T47D (cell line): ENCODE results near the gene RTKN.
"Not testable (repeated sequence)": the region's sequence is repeated elsewhere in the genome, so short reads cannot be mapped to it uniquely, and the experiment has no call there.

Source experiments
- DNase-seq, 2 experiments: peaks; one replicate each; pipeline versions ENCODE4 v3.0.0 to v3.0.0-alpha.2; 2011 to 2012; ENCODE audit warnings: low read depth in 1 of 2, low spot score in 1 of 2
- JUND ChIP-seq: IDR thresholded peaks from 2 replicates; pipeline ENCODE4 v1.6.1; 2012; ENCODE audit warnings: low read depth
- in situ Hi-C: cut with HindIII; loops from 2 replicates; pipeline ENCODE4 v1.10.0; 2016; ENCODE audit warnings: low sequenced_read_pairs, low pct_unique_long_range_greater_than_20kb

Gene RTKN

DNA sequence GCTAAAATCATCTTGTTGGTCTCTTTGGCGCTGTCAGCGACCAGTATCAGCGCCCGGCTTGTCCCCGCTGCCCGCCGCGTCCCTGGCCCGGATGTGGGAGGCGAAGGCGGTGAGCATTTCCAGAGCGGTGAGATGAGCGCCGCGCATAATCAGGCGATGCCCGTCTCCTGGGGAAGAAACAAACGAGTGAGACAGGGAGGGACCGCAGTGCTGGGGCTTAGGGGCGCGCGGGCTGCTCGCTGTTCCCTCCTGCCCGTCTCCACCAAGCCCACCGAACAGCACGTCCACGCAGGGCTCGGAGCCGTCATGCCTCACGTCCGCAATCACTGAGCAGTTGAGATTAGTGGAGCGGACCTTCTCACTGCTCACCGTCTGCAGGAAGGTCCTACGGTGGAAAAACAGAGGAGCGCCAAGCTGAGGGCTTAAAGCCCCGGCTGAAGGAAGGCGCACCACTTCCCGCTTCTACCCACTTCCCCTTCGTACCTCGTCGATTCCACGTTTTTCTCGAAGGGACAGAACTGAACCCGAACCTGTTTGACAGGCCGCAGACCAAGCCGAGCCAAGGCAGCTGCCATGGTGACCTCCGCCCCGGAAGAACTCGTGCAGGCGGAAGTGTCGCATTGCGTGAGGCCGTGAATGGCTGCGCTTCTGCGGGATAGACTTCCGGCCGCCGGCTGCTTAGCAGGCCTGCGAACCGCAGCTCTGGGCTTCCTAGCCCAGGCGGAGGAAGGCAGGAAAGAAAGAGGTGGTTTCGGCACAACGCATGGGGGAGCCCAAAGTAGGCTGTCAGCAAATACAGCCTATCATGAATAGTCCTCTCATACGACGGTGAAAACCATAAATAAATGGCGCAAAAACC is 30.6 kb upstream of the RTKN start, which contains the start of gene MRPL53:
TSS of gene MRPL53 (minus strand) at position 595 of the 859 bp plus-strand sequence. CDS start at position 575, 20 bp downstream.
- in situ Hi-C loops = no loop called here
- DNase-seq = peak; percentile 21 to 96
- peak; percentile 36; the same call in 1 of the 2 replicates for TF ChIP-seq JUND

DNA sequence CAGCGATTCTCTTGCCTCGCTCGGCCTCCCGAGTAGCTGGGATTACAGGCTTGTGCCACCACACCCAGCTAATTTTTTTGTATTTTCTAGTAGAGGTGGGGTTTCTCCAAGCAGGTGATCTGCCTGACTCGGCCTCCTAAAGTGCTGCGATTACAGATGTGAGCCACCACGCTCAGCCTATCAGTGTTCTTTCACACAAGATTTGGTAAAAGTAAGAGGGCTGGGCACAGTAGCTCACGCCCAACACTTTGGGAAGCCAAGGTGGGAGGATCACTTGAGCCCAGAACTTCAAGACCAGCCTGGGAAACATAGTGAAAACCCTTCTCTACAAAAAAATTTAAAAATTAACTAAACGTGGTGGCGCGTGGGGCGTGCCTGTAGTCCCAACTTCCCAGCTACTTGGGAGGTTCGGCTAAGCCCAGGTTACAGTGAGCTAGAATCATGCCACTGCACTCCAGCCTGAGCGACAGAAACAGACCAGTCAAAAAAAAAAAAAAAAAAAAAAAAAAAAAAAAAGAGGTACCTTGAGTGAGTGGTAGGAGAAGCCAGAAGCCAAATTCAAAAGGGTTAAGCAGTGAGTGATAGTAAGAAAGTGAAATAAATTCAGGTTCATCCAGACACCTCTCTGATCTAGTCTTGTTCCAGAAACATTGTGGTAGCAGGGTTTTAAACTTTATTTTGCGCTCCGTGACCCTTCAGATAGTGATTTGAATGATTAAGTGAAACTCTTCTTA is 29.8 kb upstream of the RTKN start:
- no peak for TF ChIP-seq JUND
- DNase-seq = no peak
- in situ Hi-C loops = no loop called here

DNA sequence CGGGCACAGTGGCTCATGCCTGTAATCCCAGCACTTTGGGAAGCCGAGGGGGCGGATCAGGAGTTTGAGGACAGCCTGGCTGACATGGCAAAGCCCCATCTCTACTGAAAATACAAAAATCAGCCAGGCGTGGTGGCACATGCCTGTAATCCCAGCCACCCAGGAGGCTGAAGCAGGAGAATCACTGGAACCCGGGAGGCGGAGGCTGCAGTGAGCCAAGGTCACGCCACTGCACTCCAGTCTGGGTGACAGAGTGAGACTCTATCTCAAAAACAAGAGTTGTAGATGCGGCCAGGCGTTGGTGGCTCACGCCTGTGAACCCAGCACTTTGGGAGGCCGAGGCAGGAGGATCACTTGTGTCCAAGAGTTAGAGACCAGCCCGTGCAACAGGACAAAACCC is 29.0 kb upstream of the RTKN start:
- in situ Hi-C loops, DNase-seq: not testable (repeated sequence)

DNA sequence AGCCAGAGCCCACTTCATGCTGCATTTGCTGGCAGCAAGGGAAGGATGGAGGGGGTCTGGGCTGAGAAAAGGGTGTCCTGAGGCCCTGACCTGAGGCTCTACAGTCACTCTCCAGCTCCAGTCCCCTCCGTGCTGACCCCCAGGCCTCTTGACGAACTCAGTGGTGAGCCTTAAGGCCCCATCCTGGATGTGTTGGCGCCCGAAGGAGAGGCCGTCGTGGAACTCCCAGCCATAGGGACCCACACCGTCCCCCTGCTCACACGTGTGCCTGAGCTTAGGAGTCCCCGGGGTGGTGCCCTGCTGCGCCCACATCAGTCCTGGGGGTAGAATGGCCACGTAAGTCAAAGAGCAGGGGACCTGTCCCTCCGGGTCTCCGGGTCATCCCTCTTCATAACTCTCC is 22.7 kb upstream of the RTKN start:
- in situ Hi-C loops = no loop called here
- TF ChIP-seq JUND = no peak
- no peak for DNase-seq

DNA sequence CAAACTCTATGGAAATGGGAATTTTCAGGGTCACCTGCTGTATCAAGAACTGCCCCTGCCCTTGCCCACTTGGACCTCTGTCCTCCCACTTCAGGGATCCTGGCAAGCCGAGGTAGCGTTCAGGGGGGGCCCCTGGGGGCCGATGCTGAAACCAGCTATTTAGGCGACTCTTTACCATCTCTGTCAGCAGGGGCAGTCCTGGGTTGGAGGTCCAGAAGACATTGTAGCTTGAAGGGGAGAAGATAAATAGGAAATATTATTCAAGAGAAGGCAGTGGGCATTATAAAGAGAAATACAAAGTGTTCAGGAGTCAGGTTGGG is 21.0 kb upstream of the RTKN start:
- in situ Hi-C loops = no loop called here
- DNase-seq = no peak

DNA sequence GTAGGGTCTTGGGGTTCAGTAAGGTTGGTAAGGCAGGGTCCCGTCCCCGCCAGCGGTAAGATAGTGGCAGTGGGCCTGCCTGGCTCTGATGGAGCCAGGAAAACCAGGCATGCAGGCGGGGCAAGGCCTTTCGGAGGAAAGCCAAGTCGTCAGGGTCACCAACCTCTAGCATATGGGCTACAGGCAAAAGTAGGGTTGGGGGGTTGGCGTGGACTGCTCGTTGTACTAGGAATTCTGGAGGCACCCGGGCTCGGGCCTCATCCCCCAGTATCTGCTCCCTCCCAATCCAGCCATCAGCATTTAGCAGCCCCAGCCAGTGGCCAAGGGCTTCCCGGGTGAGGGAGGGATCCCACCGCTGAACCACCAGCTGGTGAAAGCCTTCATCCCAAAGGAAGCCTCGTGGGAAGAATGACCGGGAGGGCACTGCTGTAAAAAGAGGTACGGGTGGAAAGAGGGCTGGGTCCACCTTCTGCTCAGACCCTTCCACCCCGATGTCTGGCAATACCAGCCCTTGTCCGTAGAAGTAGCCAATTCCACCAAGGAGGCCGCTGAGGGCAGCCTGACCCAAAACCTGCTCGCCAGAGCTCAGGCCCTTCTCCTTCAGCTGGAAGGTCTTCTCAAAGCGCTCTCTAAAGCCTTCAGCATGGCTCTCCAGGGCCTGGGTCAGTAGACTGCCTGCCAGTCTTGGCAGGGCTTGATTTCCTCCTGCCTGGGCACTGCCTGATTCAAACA is 20.5 kb upstream of the RTKN start:
- no peak for DNase-seq
- in situ Hi-C loops = no loop called here
- TF ChIP-seq JUND = no peak

More for the DNA sequence above, 21.0 kb upstream of the RTKN start:
- no peak for TF ChIP-seq JUND

DNA sequence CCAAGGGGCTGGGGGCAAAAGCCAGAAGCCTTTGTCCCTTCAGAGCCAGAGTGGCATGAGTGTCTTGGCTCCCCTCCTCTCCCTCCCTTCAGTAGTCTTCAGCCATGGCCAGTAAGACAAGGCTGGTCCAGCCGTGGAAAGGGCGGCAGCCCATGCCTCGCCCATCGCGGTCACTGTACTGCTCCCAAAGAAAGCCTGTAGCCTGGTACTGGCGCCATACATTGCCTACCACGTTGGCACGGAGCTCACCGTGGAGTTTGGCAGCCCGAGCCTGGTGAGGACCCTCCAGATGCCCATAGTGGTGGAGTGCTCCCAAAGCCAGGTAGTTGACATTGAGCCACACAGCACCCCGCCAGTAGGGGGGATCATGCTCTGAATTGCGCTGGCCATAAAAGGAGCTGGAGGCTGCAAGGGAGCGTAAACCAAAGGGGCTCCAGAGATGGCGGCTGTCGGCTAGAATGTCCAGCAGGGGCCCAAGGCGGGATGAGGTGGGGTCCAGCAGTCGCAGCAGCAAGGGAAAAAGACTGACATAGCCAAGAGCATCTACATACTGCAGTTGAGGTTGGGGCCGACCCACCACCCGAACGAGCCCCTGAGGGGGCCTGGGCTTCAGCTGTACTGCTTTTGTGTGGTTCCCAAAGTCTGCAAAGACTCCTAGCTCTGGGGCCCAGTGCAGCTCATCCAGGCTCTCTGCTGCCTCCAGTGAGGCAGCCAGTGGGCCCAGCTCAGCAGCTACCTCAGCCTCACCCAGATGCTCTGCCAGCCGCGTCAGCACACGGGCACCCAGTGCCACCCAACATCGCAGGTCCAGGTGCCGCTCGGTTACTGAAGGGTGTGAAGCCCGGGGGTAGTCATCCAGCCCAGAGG is 19.7 kb upstream of the RTKN start:
- no peak; the same call in 1 of the 2 replicates for TF ChIP-seq JUND
- in situ Hi-C loops = no loop called here
- DNase-seq = peak in 1 of 2 experiments; percentile 29

DNA sequence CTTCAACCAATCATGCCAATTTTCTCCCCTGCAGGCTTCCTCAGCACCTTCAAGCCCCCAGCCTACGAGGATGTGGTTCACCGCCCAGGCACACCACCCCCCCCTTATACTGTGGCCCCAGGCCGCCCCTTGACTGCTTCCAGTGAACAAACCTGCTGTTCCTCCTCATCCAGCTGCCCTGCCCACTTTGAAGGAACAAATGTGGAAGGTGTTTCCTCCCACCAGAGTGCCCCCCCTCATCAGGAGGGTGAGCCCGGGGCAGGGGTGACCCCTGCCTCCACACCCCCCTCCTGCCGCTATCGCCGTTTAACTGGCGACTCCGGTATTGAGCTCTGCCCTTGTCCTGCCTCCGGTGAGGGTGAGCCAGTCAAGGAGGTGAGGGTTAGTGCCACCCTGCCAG is 18.4 kb upstream of the RTKN start:
- in situ Hi-C loops, DNase-seq: not testable (repeated sequence)

DNA sequence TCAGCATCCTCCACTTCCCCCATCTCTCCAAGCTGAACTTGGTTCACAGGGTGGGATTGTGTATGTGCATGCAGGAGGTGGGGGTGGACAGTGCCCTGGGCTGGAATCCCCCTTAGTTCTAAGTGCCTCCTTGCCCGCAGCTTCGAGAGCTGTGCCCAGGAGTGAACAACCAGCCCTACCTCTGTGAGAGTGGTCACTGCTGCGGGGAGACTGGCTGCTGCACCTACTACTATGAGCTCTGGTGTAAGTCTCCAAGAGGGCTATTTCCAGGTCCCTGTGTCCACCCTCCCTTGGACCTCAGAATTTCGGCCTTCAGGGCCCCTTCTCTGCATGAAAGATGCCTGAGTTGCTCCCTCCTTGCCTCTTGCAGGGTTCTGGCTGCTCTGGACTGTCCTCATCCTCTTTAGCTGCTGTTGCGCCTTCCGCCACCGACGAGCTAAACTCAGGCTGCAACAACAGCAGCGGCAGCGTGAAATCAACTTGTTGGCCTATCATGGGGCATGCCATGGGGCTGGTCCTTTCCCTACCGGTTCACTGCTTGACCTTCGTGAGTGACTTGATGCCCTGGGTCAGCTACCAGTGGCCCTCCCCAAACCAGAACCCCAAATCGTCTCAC is 17.9 kb upstream of the RTKN start:
- DNase-seq, in situ Hi-C loops: not testable (repeated sequence)

DNA sequence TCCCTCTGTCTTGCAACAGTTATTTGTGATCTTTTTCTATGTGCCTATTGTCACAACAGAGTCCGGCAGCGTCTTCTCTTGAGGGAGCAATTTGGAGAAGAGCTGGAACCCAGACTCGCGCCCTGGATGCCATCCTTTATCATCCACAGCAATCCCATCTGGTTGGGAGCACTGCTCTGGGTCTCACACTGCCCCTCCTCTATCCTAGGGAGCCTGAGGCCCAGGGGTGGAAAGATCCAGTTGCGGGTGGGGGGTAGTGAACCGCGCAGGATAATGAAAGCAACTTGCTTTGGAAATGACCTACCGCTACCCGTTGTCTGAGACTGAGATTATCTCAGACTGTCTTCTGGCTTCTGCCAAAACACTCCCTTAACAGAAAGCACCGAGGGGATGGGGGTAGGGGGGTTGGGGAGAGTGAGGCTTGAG is 17.2 kb upstream of the RTKN start:
- TF ChIP-seq JUND = no peak
- in situ Hi-C loops = no loop called here
- DNase-seq = no peak

DNA sequence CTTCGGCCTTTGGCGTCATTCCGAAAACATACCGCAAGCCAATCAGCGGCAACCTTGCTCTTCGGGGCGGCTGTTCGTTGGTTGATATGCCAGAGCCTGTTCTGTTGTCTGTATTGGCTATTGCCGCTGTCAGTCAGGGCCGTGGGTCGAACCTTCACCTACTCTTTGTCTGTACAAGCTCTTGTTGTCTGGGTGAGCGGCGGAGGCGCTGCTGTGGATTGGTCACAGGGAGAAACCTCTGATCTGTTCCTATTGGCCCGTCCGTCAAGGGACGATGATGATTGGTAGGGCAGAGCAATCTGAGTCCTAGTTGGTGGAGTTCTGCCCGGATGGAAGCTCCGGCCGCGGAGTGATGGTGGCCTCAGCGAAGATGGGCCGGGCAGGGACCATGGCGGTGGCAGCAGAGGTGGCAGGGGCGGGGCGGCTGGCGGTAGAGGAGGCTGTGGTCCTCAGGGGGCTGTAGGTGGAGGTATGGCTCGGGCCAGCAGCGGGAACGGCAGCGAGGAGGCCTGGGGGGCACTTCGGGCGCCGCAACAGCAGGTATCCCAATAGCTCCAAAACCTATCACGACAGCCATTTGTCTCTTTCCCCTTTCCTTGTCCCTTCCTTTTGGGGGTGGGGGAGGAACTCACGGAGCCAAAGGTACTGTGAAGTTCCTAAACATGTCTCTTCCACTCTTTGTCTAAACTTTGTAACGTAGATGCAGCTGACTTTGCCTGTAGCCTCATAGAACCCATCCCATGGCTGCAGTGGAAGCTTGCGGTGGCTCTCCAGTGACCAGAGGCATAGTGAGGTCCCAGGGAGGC is 16.6 kb upstream of the RTKN start, which contains the start of gene WBP1:
TSS of gene WBP1 (plus strand) at position 307 of the 806 bp plus-strand sequence. CDS start at position 472, 165 bp downstream.
- no peak for TF ChIP-seq JUND
- in situ Hi-C loops = no loop called here

More for the DNA sequence above, 16.6 kb upstream of the RTKN start, which contains the start of gene WBP1:
- peak; percentile 90 to 100 for DNase-seq
